Calu3 (cell line): Measurements from ENCODE around the gene ABCD2. TPM values are rescaled to one million over a fixed set of nuclear protein-coding genes. Genes with fewer than 3 reads are reported as not detected.

Experiments used
- BruUV-seq: library from RNA; stranded (reverse); fragments of 400-500 nt; replicated peaks from 2 replicates; lab custom pipeline; 2021; lab: Mats Ljungman, UMichigan
- CTCF ChIA-PET: fragments of 300-600 bp; sonication (Branson Sonifier 250); formaldehyde crosslinking; loops from one replicate; lab custom pipeline; 2022; ENCODE audit warnings: antibody characterized with exemption; lab: Charles Lee
- DNase-seq: peaks from one replicate; pipeline ENCODE4 v3.0.0; 2022
- H3K27ac Mint-ChIP-seq: one replicate; pipeline ENCODE4 v1.8.0; 2022; ENCODE audit warnings: mixed read lengths; ENCODE audit not compliant: unreplicated experiment
- H3K27me3 Mint-ChIP-seq: one replicate; pipeline ENCODE4 v1.8.0; 2022; ENCODE audit warnings: mixed read lengths; ENCODE audit not compliant: unreplicated experiment
- H3K36me3 Mint-ChIP-seq: one replicate; pipeline ENCODE4 v1.8.0; 2022; ENCODE audit warnings: mild to moderate bottlenecking, moderate library complexity, mixed read lengths; ENCODE audit not compliant: insufficient read depth, unreplicated experiment
- H3K4me1 Mint-ChIP-seq: one replicate; pipeline ENCODE4 v1.8.0; 2022; ENCODE audit warnings: mild to moderate bottlenecking, low read depth, mixed read lengths; ENCODE audit not compliant: unreplicated experiment
- H3K4me3 Mint-ChIP-seq: one replicate; pipeline ENCODE4 v1.8.0; 2022; ENCODE audit warnings: mild to moderate bottlenecking, low read depth, moderate library complexity, mixed read lengths; ENCODE audit not compliant: unreplicated experiment
- H3K9me3 Mint-ChIP-seq: one replicate; pipeline ENCODE4 v1.8.0; 2022; ENCODE audit warnings: low read depth, mixed read lengths; ENCODE audit not compliant: unreplicated experiment
- CTCF ChIP-seq: fragments of 200-600 bp; IDR thresholded peaks from one replicate; pipeline ENCODE4 v1.8.0; 2022; ENCODE audit warnings: antibody characterized with exemption; ENCODE audit not compliant: unreplicated experiment
- intact Hi-C: fragments of 100-400 bp; cut with micrococcal nuclease; formaldehyde crosslinking; loops from one replicate; pipeline ENCODE4 v1.10.0; 2022; ENCODE audit not compliant: unreplicated experiment
- total RNA-seq: library from RNA; stranded (reverse); gene quantifications from 2 replicates; pipeline ENCODE4 v1.2.3, GENCODE V29; 2022

The ABCD2 gene
- total RNA-seq, 1 experiment from 2014 or later, result not detected

GRCh38 chr12:39643052-39643451 is 23.4 kb upstream of the ABCD2 start:
- H3K27me3 Mint-ChIP-seq, result no peaks in the 10 kb centered on the region
- DNase-seq, result no peak
- CTCF ChIA-PET, result no interaction called here
- no peak overlapping the region for H3K27ac Mint-ChIP-seq
- H3K9me3 Mint-ChIP-seq, result no peaks in the 10 kb centered on the region
- BruUV-seq, result no TSS peak
- no peak for TF ChIP-seq CTCF
- H3K4me1 Mint-ChIP-seq, result no peaks in the 10 kb centered on the region
- intact Hi-C loops, result no loop called here
- H3K36me3 Mint-ChIP-seq, result no peaks in the 10 kb centered on the region
- no peak overlapping the region for H3K4me3 Mint-ChIP-seq

GRCh38 chr12:39638840-39639239 is 19.2 kb upstream of the ABCD2 start:
- intact Hi-C loops, result loop anchor here (10.0 kb wide), 1 partner anchor 104 kb away; no protein-coding TSS in a partner anchor
- Mint-ChIP-seq H3K4me3 (no peak overlapping the region), H3K27me3 (no peaks in the 10 kb centered on the region), H3K27ac (no peak overlapping the region), H3K9me3 (no peaks in the 10 kb centered on the region), H3K36me3 (no peaks in the 10 kb centered on the region), H3K4me1 (no peaks in the 10 kb centered on the region)
- TF ChIP-seq CTCF, result no peak
- CTCF ChIA-PET, result no interaction called here
- no TSS peak for BruUV-seq
- no peak for DNase-seq

GRCh38 chr12:39638178-39638577 is 18.6 kb upstream of the ABCD2 start:
- H3K9me3 Mint-ChIP-seq, result no peaks in the 10 kb centered on the region
- CTCF ChIA-PET, result no interaction called here
- H3K27me3 Mint-ChIP-seq, result no peaks in the 10 kb centered on the region
- no peaks in the 10 kb centered on the region for H3K4me1 Mint-ChIP-seq
- H3K36me3 Mint-ChIP-seq, result no peaks in the 10 kb centered on the region
- H3K27ac Mint-ChIP-seq, result no peak overlapping the region
- no peak for TF ChIP-seq CTCF
- no peak overlapping the region for H3K4me3 Mint-ChIP-seq
- intact Hi-C loops, result loop anchor here (10.0 kb wide), 1 partner anchor 103 kb away; no protein-coding TSS in a partner anchor
- DNase-seq, result no peak
- BruUV-seq, result no TSS peak

GRCh38 chr12:39632670-39633069 is 13.1 kb upstream of the ABCD2 start:
- no peak for DNase-seq
- no peaks in the 10 kb centered on the region for H3K27me3 Mint-ChIP-seq
- CTCF ChIA-PET, result no interaction called here
- no peak for TF ChIP-seq CTCF
- no peak overlapping the region for H3K4me3 Mint-ChIP-seq
- intact Hi-C loops, result loop anchor here (10.0 kb wide), 1 partner anchor 98 kb away; no protein-coding TSS in a partner anchor
- H3K9me3 Mint-ChIP-seq, result no peaks in the 10 kb centered on the region
- H3K36me3 Mint-ChIP-seq, result no peaks in the 10 kb centered on the region
- no peak overlapping the region for H3K27ac Mint-ChIP-seq
- no TSS peak for BruUV-seq
- H3K4me1 Mint-ChIP-seq, result no peaks in the 10 kb centered on the region
